Measurements from ENCODE around the gene RAB14. TPM values are rescaled to one million over a fixed set of nuclear protein-coding genes. Genes with fewer than 3 reads are reported as not detected.

RAB14 gene
- total and polyA plus RNA-seq, 10 of the 15 experiments (the other 5 are each of a cell fraction or from before 2014, with no cell fraction given): 16.7 to 59.9 (median 25.4) TPM

- TF ChIP-seq JUND (IDR thresholded peaks at IDR 0.05; ENCODE audit: low read depth, low read length): peak; percentile 52; the same call in 1 of the 2 replicates
- no peak for TF ChIP-seq NR2F1 (conservative IDR thresholded peaks at IDR 0.05)
- TF ChIP-seq NFYB (IDR thresholded peaks at IDR 0.05; ENCODE audit: insufficient read depth, low read depth, low read length): peak; percentile 28; the same call in 1 of the 2 replicates
- no peak for TF ChIP-seq BCLAF1 (IDR thresholded peaks at IDR 0.05)
- TF ChIP-seq HDGF (IDR thresholded peaks at IDR 0.05): peak; percentile 94
- TF ChIP-seq IKZF2 (IDR thresholded peaks at IDR 0.05): peak; percentile 32 to 50; a peak in 2 of 4 replicates
- no peak for TF ChIP-seq ETV6 (conservative IDR thresholded peaks at IDR 0.05 in 1 of 2, IDR thresholded peaks at IDR 0.05 in 1 of 2; ENCODE audit: borderline replicate concordance in 1 of 2, low read depth in 1 of 2)
- TF ChIP-seq HDAC6 (IDR thresholded peaks at IDR 0.05; ENCODE audit: unreplicated experiment): no peak
- no peak for TF ChIP-seq ZBTB33 (IDR thresholded peaks at IDR 0.05)
- peak; percentile 55 for TF ChIP-seq SP1 (IDR thresholded peaks at IDR 0.05; ENCODE audit: low read depth, low read length)
- TF ChIP-seq ZNF687 (IDR thresholded peaks at IDR 0.05): peak; percentile 34
- 0 out of 2 replicates have a peak, but pooled peaks have one; percentile 46 for TF ChIP-seq PKNOX1 (IDR thresholded peaks at IDR 0.05)
- TF ChIP-seq E2F4 (IDR thresholded peaks at IDR 0.05; ENCODE audit: low read depth, low read length): 0 out of 2 replicates have a peak, but pooled peaks have one; percentile 37
- TF ChIP-seq CBX3 (IDR thresholded peaks at IDR 0.05; ENCODE audit: borderline replicate concordance, low read depth): no peak
- peak; percentile 76; the same call in 1 of the 2 replicates for TF ChIP-seq GABPA (IDR thresholded peaks at IDR 0.05; ENCODE audit: low read depth)
- peak; percentile 75; the same call in 1 of the 2 replicates for TF ChIP-seq RUNX3 (IDR thresholded peaks at IDR 0.05; ENCODE audit: low read length)
- TF ChIP-seq NBN (IDR thresholded peaks at IDR 0.05): peak; percentile 56; the same call in 1 of the 2 replicates
These were observed at the start of gene RAB14 (continued) for GRCh38 chr9:121201738-121202533.
